T-helper 1 cell treated with Interleukin-12 subunit alpha and Interleukin-12 subunit beta and Interleukin-4 antibody, amounts not matched to agents 30 ng/mL and 1 ng/mL, for 36 hours (primary cell): Measurements from ENCODE around the gene RPS6KL1. TPM values are rescaled to one million over a fixed set of nuclear protein-coding genes. Genes with fewer than 3 reads are reported as not detected.

Experiments used
- intact Hi-C: fragments of 100-400 bp; cut with micrococcal nuclease; formaldehyde crosslinking; loops from one replicate; pipeline ENCODE4 v1.15.1; 2024
- total RNA-seq: library from RNA; stranded (reverse); gene quantifications from 2 replicates; pipeline ENCODE4 v1.2.3, GENCODE V29; 2022

RPS6KL1 gene
- total RNA-seq, 1 donor from 2014 or later, result 5.9 TPM

DNA sequence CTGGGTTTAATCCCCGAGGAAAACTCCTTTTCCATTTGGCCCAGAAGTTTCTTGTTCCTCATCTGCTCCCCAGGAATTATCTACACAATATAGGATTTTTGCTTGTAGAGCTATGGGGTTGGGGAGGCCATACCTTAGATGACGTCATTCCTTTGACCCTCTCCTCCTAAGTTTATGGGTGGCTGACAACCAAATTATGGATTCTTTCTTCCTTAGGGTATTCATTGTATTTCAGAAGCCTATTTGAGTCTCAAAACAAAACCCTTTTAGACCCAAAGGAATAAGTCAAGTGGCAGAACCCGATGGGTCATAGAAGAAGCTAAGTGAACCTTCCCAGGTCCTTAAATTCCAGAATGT, 61.3 kb downstream of the RPS6KL1 start:
- intact Hi-C loops, result loop anchor here (1.0 to 2.0 kb wide), 6 partner anchors 21 to 441 kb away; no protein-coding TSS in a partner anchor

DNA sequence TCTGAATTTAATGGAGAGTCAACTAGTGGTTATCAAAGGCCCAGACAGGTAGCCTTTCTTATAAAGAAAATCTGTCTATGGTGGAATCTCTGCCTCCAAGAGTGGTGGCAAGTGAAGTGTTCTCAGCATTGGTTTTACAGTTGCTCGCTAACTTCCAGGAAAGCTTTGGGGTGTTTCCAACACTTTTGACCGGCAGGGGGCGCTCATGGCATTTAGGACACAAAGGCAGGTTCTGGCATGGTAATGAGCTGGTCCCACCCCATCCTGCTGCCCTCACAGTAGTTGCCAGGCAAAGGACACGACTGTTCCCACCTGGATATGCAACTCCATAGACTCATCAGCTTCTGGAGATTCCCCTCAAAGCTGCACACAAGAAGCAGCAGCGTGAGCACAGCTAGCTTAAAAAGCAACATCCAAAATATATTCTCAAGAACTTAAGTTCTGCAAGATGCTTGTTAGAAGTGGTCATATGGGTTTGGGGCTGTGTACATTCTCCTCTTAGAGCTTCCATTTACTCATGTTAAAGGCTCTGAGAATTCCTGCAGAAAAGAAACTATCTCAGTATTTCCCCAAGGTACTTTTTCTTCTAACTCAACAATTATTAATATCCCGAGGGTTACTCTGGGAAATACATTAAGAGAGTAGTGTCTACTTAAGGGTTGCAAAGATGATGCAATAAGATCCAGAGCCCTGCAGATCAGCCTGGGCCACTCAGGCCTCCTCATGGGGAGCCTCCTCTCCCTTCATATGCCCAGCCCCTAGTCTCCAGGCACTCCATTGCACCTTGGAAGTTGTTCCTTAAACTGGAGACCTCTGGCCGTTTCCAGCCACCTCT, 61.9 kb downstream of the RPS6KL1 start:
- intact Hi-C loops, result loop anchor here (1.0 to 2.0 kb wide), 6 partner anchors 21 to 442 kb away; no protein-coding TSS in a partner anchor

DNA sequence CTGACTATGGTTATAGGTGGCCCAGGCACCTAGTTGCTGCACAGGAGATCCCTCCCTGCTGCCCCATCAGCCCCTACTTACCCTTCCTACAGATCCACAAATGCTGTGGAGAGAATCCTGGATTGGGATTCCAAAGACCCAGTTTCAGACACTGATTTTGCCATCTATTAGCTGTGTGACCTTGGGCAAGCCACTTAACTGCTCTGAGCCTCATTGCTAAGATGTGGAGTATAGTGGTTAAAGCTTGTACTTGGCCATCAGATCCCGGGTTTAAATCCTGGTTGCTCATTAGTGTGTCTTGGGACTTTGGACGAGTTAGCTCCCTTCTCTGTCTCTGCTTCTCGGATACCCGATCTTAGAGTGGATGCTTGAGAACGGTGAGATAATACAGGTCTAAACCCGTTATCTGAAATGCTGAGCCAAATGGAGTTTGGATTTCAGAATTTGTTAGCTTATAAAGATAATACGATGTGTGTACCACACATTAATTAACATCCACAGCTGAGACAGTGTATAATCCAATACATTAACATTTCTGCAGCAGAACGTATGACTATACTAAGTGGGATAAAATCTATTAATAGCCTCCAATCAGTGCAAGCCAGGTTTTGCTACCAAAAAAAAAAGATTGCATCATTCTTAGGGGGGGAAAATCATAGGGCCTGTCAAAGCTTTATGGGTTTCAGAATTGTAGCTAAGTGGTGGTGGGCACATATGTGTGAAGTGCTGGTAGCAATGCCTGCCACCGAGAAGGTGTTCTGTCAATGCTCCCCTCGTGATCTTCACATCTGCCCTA, 63.1 kb downstream of the RPS6KL1 start:
- intact Hi-C loops, result loop anchor here (2.0 kb wide), 1 partner anchor 443 kb away; no protein-coding TSS in a partner anchor

DNA sequence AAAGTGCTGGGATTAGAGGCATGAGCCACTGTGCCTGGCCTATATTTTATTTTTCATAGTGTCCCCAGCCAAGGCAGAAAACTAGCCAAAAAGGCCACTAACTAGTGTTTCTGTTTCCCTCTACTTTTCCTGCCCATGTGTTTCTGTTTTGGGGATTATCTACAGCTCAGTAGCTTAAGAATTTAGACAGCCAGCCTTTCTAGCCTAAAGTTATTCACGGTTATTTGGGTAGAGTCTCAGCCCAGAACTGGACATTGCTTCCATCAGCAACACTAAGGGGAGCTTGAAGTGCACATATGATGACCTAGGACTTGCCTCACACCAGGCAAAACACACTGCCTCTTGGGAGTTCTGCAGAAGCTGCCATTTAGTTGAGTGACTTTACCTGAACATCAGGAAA, 65.0 kb downstream of the RPS6KL1 start:
- intact Hi-C loops, result no loop called here

DNA sequence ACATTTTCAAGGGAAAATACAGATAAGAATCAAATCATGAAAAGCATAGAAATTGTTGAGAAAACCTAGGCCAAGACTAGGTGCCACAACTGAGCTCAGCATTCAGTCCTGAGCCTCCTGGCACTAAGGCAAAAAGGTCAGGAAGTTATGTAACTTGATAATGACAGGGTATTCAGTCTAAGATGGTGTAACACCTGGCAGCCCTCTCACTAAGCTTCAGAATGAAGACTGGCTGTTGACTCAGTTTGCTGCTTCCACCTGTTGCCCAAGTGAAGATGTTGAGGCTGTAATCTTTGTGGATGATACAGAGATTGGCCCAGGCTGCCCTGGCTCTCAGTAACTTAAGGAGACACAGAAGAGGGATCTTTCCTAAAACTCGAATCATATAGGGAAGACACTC, 66.7 kb downstream of the RPS6KL1 start:
- intact Hi-C loops, result no loop called here

DNA sequence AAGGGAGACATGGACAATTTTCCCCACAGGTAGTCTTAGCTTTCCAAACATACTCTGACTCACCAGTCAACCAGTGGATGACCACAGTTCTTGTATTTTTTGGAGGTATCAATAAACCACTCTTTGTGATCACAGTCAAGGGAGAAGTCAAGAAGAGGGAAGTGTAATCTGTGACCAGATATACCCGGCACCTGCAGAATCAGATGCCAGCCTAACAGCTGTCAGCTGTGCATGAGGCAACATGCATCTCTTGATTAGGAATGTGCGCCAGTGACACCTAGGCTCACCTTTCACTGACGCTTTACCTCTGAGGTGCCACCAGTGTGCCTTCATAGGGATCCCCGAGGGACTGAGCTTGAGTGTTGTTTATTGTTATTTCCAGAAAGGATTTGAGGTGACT, 67.1 kb downstream of the RPS6KL1 start:
- intact Hi-C loops, result no loop called here

DNA sequence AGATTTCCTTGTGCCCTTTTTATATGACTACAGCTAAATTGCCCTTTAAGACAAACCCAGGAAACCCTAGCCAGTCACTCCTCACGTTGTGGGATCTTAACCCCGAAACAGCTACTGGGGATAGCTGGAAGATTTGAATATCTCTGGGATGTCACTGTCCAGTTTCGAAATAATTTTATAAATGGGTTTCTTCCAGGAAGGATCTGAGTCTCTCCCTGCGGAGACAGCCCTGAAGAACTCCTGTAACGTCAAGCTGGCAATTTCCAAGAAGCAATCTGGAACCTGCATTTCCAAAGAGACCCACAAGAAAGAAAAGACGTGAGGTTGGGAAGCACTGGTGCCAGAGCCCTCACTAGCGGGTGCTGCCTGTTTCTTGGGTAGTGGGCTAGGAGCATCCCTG, 68.0 kb downstream of the RPS6KL1 start:
- intact Hi-C loops, result no loop called here

Other genes with a start within 250 kb of the RPS6KL1 start
- 59.5 and 65.9 TPM in 2 replicates for gene AREL1, start 210.2 kb downstream of the RPS6KL1 start, total RNA-seq
- 53.7 and 58.0 TPM in 2 replicates for gene FCF1, start 210.1 kb downstream of the RPS6KL1 start, total RNA-seq
- 81.1 and 84.6 TPM in 2 replicates for gene YLPM1, start 159.9 kb downstream of the RPS6KL1 start, total RNA-seq
- 0.05 TPM in 1 of 2 replicates, not detected in the other for gene PROX2, start 47.1 kb downstream of the RPS6KL1 start, total RNA-seq
- 87.6 and 95.8 TPM in 2 replicates for gene DLST, start 41.3 kb downstream of the RPS6KL1 start, total RNA-seq
- gene PGF, start 32.3 kb upstream of the RPS6KL1 start, total RNA-seq, result 0.20 and 0.29 TPM in 2 replicates
- 45.0 and 50.6 TPM in 2 replicates for gene EIF2B2, start 79.7 kb upstream of the RPS6KL1 start, total RNA-seq
- 18.3 and 20.2 TPM in 2 replicates for gene MLH3, start 128.2 kb upstream of the RPS6KL1 start, total RNA-seq
- 34.4 and 35.0 TPM in 2 replicates for gene ACYP1, start 140.8 kb upstream of the RPS6KL1 start, total RNA-seq
- gene ZC2HC1C, start 146.4 kb upstream of the RPS6KL1 start, total RNA-seq, result 0.98 and 1.3 TPM in 2 replicates
- gene NEK9, start 203.8 kb upstream of the RPS6KL1 start, total RNA-seq, result 81.3 and 83.5 TPM in 2 replicates